Activated naive CD4-positive, alpha-beta T cell treated with Interleukin-2 at 50 U/mL for 16 hours (primary cell): ENCODE measurements around the gene TRIM33.
"Not testable (repeated sequence)": the region's sequence is repeated elsewhere in the genome, so short reads cannot be mapped to it uniquely, and the experiment has no call there.

Source experiments
- DNase-seq: peaks from one replicate; pipeline ENCODE4 v3.0.0-alpha.2; 2020

The TRIM33 gene

DNA sequence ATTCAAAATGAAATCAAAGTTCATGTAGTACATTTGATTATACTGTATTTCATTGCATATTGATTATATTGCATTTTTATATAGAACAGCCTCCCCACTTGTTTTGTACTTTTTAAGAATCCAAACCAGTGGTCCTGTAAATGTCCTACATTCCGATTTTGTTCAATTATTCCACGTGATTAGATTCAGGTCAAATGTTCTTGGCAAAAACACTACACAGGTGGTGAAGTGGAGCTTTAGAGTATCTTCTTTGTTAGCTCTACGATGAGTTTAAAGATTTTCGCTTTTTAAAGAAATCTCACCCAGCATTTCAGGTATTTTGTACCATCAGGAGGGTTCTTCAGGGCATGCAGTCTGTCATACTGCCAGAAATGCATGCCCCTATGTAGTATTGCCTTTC is 120.6 kb downstream of the TRIM33 start:
- DNase-seq: no peak

DNA sequence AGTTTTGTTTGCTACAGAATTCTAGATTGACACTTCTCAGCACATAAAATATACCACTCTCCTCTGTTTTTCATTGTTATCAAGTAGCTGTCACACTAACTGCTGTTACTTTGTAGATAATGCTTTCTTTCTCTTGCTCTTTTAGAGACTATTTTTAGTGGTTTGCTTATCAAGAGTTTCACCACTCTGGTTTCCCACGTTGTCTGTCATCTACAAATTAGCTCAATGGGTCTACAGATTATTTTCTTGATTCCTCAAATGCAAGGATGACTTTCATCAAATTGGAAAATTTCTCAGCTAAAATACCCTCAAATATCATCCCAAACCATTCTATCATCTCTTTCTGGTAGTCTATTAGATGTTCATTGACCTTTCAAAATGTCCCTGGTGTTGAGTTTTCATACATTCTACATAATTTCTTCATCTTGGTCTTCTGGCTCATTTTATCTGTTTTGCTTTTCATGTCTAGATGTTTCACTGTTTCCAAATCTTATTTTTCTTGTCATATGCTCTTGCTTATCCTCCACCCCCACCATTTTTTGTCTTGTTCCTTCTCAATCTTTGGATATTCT is 122.5 kb downstream of the TRIM33 start:
- DNase-seq: no peak

DNA sequence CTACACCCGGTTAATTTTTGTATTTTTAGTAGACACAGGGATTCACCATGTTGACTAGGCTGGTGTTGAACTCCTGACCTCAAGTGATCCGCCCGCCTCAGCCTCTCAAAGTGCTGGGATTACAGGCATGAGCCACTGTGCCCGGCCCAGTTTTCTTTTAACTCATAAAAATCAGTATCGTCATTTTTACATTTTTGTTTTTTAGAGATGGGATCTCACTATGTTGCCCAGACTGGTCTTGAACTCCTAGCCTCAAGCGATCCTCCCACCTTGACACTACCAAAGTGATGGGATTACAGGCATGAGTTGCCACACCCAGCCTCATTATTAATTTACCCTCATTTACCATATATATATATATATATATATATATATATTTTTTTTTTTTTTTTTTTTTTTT is 123.4 kb downstream of the TRIM33 start:
- DNase-seq: not testable (repeated sequence)

DNA sequence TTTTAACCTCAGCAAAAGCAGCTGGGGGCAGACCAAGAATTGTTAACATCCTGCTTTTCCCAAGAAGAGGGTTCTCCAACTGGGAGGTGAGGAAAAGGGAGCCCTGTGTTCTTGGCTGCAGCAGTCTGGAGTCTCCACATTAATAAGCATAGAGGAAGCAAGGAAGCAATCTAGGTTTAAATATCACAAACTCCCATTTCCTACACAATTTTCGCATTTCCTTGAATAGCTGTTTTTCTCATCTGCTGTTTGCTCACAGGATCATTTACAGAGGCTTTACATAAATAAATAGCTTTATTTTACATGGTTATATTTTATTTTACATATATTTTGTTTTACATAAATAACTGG is 124.0 kb downstream of the TRIM33 start:
- DNase-seq: no peak

DNA sequence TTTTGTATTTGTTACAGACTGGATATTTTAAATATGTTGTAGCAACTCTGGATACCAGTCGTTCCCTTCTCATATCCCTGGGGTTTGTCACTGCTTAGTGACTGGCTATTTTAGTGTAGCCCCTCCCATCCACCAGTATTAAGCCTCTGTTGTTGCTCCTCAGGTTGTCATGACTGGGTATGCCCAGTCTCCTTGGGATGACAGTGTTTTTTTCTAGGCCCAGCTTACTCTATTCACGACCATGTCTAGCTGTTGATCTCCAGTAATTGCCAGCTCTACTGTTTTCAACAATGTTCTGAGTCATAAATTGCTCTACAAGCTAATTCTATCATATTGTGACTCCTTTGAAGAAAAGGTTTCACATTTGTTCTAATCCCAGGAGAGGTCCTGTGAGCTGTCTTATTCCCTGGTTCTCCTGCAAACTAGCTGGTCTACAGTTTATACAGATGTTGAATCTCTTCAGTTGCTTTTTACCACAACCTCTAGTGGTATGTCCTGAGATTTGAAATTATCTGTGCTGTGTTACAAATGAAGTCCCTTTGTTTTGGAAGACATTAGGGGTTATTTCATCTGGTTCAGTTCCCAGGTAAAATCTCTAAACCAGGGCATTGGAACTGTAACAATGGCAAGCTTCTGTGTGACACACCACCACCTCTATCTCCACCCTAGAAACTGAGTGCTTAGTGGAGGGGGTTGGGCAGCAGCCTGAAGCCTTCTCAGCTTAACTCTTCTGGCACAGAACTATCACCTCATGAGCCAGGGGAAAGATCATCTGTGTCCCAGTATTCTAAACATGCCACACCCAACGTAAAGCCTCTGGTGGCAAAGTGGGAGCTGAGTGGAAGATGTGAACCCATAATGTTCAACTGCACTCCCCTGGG is 124.6 kb downstream of the TRIM33 start:
- no peak for DNase-seq

DNA sequence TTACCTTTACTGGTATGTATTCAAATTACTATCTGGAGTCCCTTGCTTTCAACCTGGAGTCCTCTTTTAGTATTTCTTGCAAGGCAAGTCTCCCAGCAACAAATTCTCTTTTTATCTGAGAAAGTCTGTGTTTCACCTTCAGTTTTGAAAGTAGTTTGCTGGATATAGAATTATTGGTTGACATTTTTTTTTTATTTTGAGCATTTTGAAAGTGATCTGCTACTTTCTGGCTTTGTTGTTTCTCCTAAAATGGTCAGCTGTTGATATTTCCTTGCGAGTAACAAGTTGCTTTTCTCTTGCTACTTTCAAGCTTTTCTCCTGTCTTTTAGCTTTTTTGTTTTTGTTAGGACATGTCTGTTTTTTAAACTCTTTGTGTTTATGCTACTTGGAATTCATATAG is 126.1 kb downstream of the TRIM33 start:
- DNase-seq: no peak

DNA sequence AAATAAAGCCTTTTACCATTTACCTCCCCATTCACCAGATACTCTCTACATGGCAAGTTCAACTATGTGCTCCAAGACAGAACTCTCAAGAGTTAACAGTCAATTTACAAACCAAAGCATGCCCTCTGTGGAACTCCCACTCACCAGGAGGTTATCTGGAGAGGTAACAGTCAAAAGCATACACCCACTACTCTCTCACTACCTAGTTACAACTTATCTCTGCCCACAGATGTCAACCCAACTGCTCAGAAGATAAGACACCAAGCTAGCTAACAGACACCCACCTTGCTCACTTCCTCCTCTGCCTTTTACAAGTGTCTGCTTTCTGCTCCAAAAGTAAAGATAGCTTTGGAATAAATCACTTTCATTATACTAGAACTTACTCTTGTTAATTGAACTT is 131.0 kb downstream of the TRIM33 start:
- DNase-seq: no peak

DNA sequence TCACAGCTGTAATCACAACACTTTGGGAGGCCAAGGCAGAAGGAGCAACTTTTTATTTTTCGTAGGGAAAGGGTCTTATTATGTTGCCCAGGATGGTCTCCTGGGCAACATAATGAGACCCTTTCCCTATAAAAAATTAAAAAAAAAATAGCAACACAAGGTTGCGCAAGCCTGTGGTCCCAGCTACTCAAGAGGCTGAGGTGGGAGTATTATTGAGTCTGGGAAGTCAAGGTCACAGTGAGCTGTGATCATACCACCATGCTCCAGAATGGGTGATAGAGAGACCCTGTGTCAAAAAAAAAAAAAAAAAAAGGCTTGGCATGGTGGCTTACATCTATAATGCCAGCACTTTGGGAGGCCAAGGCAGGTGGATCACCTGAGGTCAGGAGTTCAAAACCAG is 131.6 kb downstream of the TRIM33 start:
- no peak for DNase-seq

DNA sequence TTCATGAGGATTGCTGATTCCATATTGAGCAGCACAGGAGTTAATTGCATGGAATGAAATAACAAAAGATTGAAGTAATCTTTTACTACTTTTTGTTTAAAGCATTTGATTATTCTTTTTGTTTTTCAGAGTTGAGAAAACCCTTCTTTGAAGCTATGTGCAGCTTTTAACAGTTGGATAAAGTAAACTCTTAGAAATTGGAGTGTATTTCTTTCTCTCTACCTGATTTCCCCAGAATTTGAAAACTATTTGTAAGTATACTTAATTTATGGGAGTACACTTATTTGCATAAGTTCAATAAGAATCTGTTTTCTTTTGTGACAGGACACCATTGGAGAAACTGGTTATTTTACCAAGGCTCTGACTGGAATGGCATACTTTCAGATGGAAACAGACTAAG is 133.6 kb downstream of the TRIM33 start:
- no peak for DNase-seq

DNA sequence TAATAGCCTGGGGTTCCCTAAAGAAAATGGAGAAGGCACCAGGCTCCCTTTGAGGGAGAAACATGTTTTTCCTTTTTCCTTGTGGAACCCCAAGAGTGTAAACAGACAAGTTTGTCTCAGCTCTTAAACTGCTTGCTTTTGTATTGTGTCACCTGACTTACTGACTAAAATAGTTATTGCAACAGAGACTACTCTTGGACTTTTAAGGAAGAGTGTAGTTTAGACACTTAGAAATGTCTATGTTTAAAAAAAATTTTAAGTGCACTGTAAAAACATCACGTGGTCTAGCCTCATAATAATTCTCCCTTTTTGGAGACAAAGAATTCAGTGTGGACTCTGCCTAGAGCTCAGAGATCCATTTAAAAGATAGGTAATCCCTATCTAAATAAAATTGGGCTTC is 141.1 kb downstream of the TRIM33 start:
- no peak for DNase-seq

DNA sequence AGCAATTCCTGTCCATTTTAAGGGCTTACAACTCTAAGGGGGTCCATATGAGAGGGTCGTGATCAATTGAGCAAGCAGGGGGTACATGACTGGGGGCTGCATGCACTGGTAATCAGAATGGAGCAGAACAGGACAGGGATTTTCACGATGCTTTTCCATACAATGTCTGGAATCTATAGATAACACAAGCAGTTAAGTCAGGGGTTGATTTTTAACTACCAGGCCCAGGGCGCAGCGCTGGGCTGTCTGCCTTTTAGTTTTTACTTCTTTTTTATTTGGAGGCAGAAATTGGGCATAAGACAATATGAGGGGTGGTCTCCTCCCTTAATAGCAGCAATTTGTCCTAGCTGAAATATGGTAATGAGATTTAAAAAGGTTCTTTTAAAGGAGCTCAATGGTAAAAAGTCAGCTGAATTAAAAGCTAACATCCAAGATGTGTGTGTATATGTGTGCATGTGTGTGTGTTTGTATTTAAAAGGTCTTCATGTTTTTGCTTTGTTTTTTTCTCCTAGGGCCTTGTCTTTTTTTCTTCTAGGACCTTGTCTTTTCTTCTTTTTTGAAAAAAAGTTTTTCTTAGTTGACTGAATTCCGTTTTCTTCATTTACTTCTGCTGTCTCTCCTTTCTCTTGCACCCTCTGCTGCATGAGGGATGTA is 141.6 kb downstream of the TRIM33 start:
- not testable (repeated sequence) for DNase-seq

DNA sequence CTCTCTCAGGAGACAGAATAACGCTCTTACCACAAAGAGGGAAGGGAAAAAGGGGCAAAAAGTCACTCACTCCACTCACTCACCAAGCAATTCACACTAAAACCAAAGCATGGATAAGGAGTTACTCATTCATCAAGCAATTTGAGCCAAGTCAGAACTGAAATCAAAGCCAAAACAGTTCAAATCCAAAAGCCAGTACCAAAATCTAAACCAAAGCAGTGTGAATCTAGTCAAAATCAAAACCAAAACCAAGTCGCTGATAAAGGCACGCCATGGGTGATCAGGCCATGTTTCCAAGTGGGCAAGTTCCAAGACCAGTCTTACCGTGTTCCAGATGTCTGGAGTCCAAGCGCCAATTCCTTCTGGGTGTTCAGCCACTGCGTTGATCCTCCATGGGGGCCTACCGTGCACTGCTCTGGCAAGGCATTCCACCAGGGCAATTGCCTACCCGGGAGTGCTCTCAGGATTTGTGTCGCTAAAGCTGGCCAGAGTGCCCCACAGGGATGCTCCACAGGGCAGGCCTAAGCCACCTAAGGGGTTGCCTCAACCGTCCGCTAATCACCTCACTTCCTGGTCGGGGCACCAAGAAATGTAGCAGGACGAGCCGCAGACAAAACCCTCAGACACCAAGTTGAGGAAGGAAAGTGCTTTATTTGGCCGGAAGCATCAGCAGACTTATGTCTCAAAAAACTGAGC is 142.3 kb downstream of the TRIM33 start:
- no peak for DNase-seq

DNA sequence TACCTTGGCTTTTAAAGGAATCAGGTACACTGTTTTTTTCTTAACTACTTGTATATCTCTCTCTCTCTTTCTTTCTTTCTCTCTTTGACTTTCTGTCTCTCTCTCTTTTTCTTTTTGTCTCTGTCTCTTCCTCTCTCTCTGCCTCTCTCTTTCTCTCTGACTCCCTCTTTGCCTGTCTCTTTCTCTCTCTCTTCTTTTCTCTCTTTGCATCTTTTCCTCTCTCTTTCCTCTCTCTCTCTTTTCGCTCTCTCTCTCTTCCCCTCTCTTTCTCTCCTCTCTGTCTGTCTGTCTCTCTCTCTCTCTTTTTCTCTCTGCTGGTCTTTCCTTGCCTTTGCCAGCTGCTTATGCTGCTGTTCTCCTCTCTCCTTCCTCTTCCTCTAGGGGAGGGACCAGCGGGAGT is 143.2 kb downstream of the TRIM33 start:
- no peak for DNase-seq

DNA sequence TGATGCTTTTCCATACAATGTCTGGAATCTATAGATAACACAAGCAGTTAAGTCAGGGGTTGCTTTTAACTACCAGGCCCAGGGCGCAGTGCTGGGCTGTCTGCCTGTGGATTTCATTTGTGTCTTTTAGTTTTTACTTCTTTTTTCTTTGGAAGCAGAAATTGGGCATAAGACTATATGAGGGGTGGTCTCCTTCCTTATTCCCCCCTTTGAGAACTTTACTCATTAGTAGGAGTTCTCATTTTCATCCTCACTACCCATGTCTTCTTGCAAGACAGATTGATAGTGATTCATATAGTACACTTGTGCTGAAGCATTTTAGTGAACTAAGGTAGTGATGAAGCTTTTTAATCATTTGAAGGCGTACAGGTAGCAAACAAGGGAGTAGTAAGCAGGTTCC is 147.8 kb downstream of the TRIM33 start:
- not testable (repeated sequence) for DNase-seq

DNA sequence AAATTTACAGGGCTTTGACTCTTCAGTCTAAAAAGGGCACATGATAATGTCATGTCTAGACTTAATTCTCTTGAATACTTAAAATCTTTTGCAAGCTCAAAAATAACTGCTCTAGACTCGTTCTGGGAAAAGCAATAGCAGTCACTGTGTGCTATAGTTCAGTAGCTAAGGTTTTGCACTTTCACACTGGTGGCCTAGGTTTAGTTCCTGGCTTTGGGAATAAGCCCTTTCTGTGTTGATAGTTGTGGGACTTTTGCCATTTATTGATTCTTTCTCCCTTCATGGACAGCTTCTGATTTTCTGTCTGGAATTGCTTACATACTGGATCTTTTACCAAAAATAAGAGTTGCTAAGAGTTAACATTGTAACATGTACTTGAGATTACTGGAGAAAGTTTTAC is 151.2 kb downstream of the TRIM33 start:
- no peak for DNase-seq

DNA sequence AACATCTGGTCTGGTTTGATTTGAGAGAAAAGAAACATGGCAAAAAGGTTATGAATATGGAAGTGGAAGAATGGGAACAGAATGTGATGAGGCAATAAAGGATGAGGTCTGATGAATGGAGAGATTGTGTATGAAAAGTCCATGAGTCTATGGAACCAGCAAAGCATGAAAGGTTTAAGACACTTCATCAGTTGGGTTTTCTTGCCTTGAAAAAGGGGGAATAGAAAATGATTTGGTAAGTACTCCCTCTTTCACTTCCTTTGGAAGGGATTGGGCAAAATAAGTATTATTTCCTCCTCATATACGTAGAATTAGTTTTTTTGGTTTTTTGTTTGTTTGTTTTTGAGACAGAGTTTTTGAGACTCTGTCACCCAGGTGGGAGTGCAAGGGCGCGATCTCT is 155.8 kb downstream of the TRIM33 start:
- no peak for DNase-seq

DNA sequence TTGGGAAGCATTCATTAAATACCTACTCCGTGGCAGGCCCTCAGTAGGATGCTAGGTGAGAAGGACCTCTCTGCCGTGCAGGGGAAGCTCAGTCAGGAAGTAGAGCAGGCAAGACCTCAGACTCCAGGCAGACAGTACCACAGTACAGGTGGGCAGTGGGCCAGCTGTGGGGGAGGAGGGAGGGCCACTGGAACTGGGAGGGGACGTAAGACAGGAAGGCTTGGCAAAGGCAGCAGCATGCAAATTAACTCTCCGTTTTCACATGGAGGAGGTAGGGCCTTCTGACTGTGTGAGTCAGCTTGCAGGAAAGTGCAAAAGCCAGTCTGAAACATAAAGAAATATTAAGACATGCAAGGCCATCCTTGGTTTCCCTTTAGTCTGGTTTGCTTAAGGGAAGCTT is 157.7 kb downstream of the TRIM33 start:
- no peak for DNase-seq

DNA sequence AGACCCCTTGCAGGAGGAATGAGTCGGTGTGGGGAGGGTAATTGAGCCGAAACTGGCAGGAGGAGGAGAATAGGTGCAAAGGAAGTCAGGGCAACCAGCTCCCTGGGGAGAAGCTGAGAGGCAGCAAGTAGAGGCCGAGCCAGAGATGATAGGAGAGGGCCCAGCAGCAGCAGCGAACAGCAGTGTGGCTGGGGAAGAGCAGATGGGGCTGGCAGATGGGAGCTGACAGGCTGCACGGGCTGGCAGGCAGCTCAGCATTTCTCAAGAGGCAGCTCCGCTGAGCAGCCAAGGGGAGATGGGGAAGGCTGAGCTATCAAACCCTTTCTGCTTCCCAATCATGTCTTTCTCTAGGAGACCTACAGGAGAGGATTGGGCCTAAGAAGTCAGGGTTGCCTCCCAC is 158.2 kb downstream of the TRIM33 start:
- no peak for DNase-seq

DNA sequence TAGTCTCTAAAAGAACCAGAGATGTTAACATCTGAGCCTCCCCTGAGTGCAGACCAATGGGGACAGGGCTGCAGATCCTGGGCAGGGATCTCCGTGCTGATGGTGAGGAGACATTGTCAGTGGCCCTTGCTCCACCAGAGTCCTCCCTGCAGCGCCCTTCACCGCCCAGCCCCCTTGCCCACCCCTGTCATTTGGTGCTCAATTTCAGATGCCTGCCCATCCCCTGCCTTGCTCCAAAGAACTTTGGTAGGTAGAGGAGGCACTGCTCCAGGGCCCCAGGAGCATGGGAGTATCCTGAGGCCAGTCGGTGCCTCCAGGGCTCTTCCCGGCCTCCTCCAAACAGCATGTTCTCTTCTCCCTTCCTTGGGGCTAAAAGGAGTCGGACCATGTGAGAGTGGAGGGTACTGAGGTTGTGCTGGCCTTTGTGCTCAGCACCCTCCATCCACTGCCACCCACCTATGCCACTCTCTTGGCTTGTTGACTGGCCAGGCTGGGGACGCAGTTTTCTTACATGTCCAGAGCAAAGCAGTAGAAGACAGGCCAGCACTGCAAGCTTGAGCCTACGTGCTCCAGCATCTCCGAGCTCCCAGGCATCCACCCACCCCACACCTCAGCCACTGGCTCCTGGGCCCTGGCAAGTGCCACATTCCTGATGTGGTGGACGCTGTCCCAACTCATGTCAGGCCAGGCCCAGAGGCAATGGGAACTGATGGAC is 160.1 kb downstream of the TRIM33 start:
- no peak for DNase-seq

DNA sequence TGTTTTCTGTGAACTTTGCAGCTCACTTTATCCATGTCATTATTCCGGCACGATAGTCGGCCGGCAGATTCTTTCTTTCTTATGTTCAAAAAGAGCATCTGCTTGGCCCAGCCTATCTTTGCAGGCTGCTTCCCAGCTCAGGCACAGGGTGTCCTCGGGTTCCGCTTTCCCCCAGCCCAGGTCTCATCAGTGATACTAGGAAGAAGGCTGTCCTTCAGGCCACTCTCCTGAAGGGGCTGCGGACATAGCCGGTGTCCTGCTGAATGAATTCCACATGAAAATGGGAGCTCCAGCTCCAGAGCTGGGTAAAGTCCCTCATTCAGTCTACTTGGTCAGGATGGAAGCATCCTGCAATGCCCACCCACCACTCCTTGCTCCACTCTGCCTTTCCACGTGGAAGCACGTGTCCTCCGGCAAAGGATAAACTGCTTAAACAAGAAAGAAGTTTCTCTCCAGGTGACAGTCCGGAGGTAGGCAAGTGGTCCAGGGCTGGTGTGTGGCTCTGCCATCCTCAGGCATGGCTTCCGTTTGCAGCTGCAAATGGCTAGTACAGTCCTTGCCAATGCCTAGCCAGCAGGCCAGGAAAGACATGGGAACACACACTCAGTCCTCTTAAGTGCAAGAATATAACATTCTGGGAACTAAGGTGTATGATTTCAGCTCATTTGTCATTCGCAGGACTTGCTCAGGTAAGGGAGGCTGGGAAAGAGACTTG is 161.0 kb downstream of the TRIM33 start:
- no peak for DNase-seq

DNA sequence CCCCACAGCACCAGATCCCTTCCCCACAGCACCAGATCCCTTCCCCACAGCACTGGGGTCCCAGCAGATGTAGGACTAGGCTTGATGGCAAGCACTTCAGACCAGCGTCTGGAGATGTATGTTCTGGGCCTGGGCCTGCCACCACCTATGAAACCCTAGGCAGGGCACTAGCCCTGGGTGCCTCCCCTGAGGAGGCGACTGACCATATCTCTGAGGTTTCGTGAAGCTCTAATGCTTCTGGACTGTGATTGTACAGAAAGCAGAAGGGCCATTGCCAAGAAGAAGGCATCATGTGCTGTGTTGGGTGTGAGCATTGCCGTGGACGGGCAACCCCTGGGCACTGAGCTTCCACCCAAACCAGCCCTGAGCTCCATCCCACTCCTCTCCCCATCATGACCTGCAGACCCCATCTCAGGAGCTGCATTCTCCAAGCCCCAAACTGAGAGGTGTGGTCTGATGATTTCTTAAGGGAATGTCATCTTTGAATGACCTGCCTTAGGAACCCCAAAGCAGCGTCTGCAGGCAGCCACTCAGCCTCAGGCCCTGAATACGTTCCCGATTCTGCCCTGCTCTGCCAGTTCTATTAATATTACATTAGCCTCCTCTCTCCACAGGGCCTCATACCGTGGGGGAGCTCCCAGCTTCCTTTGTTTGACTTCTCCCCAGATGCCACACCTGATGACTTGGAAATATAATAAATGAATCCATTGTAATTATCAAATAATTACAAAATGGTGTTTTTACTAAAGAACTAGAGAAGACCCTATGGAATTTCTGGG is 163.4 kb downstream of the TRIM33 start:
- DNase-seq: no peak
